ENCODE data around the gene RAB11FIP4. TPM values are rescaled to one million over a fixed set of nuclear protein-coding genes. Genes with fewer than 3 reads are reported as not detected.

RAB11FIP4 gene
- total and polyA plus RNA-seq, 2 of the 8 experiments (the other 6 are each of a cell fraction or from before 2014, with no cell fraction given), result 21.7 to 53.2 TPM

DNA sequence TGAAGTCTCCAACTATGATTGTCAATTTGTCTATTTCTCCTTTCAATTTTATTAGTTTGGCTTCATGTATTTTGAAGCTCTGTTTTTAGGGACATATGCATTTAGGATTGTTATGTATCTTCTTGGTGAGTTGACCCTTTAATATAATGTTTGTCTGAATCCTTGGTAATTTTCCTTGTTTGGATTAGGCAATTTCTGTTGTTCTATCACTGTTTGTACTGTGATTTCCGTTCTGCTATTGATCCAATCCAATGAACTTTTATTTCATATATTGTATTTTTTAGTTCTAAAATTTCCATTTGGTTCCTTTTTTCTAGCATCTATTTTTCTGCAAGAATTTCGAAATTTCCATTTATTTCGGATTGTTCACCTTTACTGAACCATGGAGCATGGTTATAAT, 31.0 kb downstream of the RAB11FIP4 start:
- peaks cover 3 to 15% (median 8%) of the 10 kb centered on the region in 4 experiments for H3K4me1 ChIP-seq (replicated peaks in 1 of 4; ENCODE audit: control insufficient read depth in 3 of 4, insufficient read depth in 4 of 4, low read length in 3 of 4)
- H2AFZ ChIP-seq (ENCODE audit: low read length), result no peak overlapping the region
- H3K14ac ChIP-seq (ENCODE audit: insufficient read length), result no peak overlapping the region
- H3K23ac ChIP-seq (ENCODE audit: insufficient read length), result no peak overlapping the region
- H4K91ac ChIP-seq (replicated peaks; ENCODE audit: insufficient read length, low read length), result no peak overlapping the region
- ChIA-PET CTCF (ENCODE audit: partially characterized antibody) (interaction anchor here (0.7 to 1.9 kb wide), 3 partner anchors 33 to 102 kb away, joined by 3 to 5 read pairs (median 3); no protein-coding TSS in a partner anchor), POLR2A (ENCODE audit: partially characterized antibody) (no interaction called here)
- H2BK12ac ChIP-seq (ENCODE audit: low read depth, low read length), result no peak overlapping the region
- no peaks in the 10 kb centered on the region for H4K20me1 ChIP-seq (replicated peaks in 1 of 2; ENCODE audit: control insufficient read depth in 1 of 2, insufficient read depth in 2 of 2, low read length in 2 of 2)
- no peak overlapping the region for H2BK120ac ChIP-seq (replicated peaks; ENCODE audit: low read depth, low read length)
- no peak overlapping the region for H2BK20ac ChIP-seq (ENCODE audit: low read length)
- H3K27ac ChIP-seq (ENCODE audit: low read depth, low read length), result no peak overlapping the region
- no peaks in the 10 kb centered on the region for H3K9me3 ChIP-seq (ENCODE audit: insufficient read depth in 2 of 2, low read depth in 1 of 2, low read length in 1 of 2)
- DNase-seq (ENCODE audit: low read depth in 1 of 2, low spot score in 2 of 2), result no peak
- no peak for TF ChIP-seq NANOG (IDR thresholded peaks at IDR 0.05; ENCODE audit: insufficient read depth, low read depth, low read length, poor library complexity, severe bottlenecking)
- TF ChIP-seq SRF (IDR thresholded peaks at IDR 0.05; ENCODE audit: low read depth, low read length), result no peak
- TF ChIP-seq EZH2 (IDR thresholded peaks at IDR 0.05; ENCODE audit: low read depth, low read length, severe bottlenecking), result no peak
- TF ChIP-seq BCL11A (IDR thresholded peaks at IDR 0.05; ENCODE audit: low read depth in 2 of 2, low read length in 2 of 2), result no peak
- TF ChIP-seq YY1 (IDR thresholded peaks at IDR 0.05; ENCODE audit: low read depth, low read length), result no peak
- TF ChIP-seq SIRT6 (IDR thresholded peaks at IDR 0.05; ENCODE audit: low read length), result no peak
- no peak for TF ChIP-seq KDM4A (IDR thresholded peaks at IDR 0.05; ENCODE audit: low read depth, low read length, severe bottlenecking)
- TF ChIP-seq CREB1 (IDR thresholded peaks at IDR 0.05), result no peak
- TF ChIP-seq CBX5 (IDR thresholded peaks at IDR 0.05; ENCODE audit: low read depth, low read length), result no peak
- TF ChIP-seq, protein P1, sequence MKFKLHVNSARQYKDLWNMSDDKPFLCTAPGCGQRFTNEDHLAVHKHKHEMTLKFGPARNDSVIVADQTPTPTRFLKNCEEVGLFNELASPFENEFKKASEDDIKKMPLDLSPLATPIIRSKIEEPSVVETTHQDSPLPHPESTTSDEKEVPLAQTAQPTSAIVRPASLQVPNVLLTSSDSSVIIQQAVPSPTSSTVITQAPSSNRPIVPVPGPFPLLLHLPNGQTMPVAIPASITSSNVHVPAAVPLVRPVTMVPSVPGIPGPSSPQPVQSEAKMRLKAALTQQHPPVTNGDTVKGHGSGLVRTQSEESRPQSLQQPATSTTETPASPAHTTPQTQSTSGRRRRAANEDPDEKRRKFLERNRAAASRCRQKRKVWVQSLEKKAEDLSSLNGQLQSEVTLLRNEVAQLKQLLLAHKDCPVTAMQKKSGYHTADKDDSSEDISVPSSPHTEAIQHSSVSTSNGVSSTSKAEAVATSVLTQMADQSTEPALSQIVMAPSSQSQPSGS (IDR thresholded peaks at IDR 0.05; ENCODE audit: low read length), result no peak
- no peak overlapping the region for H3K4me2 ChIP-seq (ENCODE audit: insufficient read depth in 1 of 2, low read depth in 2 of 2, low read length in 2 of 2)
- H3K79me1 ChIP-seq (ENCODE audit: low read depth, low read length), result no peaks in the 10 kb centered on the region
- no peaks in the 10 kb centered on the region for H3K36me3 ChIP-seq (ENCODE audit: control insufficient read depth in 2 of 4, insufficient read depth in 4 of 4, low read length in 3 of 4)
- H3K56ac ChIP-seq (replicated peaks; ENCODE audit: insufficient read length, low read depth, low read length), result no peak overlapping the region
- H4K8ac ChIP-seq (ENCODE audit: extremely low read depth, insufficient read depth, low read length), result no peak overlapping the region
- H3K9ac ChIP-seq (replicated peaks in 1 of 4; ENCODE audit: extremely low read depth in 1 of 4, low read depth in 3 of 4, low read length in 3 of 4), result no peak overlapping the region
- no peak overlapping the region for H3K4ac ChIP-seq (replicated peaks; ENCODE audit: insufficient read length, low read depth, low read length)
- H4K5ac ChIP-seq (ENCODE audit: insufficient read length, low read depth, low read length), result no peak overlapping the region
- no peak overlapping the region for H3K18ac ChIP-seq (ENCODE audit: extremely low read depth, low read length)
- H3K79me2 ChIP-seq (ENCODE audit: control insufficient read depth in 1 of 2, insufficient read depth in 2 of 2, low read length in 2 of 2), result no peaks in the 10 kb centered on the region
- H3K27me3 ChIP-seq (replicated peaks in 1 of 4; ENCODE audit: control insufficient read depth in 3 of 4, extremely low read depth in 1 of 4, insufficient read depth in 3 of 4, low read length in 3 of 4), result no peaks in the 10 kb centered on the region
- no peak overlapping the region for H2AK5ac ChIP-seq (ENCODE audit: low read depth, low read length)
- no peak for FAIRE-seq
- no peak overlapping the region for H3K4me3 ChIP-seq (ENCODE audit: extremely low read depth in 1 of 4, insufficient read depth in 2 of 4, low read depth in 3 of 4, low read length in 4 of 4)
- no peaks in the 10 kb centered on the region for H3K23me2 ChIP-seq (ENCODE audit: low read depth, low read length)
- H2BK15ac ChIP-seq (ENCODE audit: low read length), result no peak overlapping the region
- WGBS, 2 experiments (ENCODE audit: extremely low coverage in 1 of 2, insufficient coverage in 1 of 2, insufficient read length in 1 of 2, insufficient replicate concordance in 2 of 2, low coverage in 1 of 2, low lambda C conversion rate in 2 of 2, missing lambda C conversion rate in 1 of 2), result 86% methylated on average over 3 of the region's 3 CpGs; no CpG with 5 or more reads in 1 of the 2 experiments
- no peak overlapping the region for H2BK5ac ChIP-seq (ENCODE audit: low read depth, low read length)
